ENCODE results near the gene TRMU.
"Not testable (repeated sequence)": the region's sequence is repeated elsewhere in the genome, so short reads cannot be mapped to it uniquely, and the experiment has no call there.

The TRMU gene

DNA sequence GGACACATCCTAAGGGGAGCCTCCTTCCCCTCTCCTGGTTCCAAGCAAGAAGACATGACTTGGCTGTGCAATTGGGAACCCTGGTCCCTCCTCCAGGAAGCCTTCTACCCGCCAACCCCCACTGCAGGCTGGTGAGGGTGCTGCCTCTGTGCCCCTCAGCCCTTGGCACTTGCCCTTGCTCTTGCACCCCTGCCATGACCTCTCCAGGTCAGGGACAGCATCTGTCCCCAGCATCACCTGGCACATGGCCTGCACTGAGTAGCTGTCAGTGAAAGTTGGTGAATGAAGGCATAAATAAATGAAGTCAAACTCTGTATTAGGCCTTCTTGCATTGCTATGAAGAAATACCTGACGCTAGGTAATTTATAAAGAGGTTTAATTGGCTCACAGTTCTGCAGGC, 40.7 kb upstream of the TRMU start:
- Mint-ChIP-seq H3K27ac (no peak overlapping the region), H3K27me3 (no peaks in the 10 kb centered on the region), H3K36me3 (peaks cover 34% of the 10 kb centered on the region), H3K4me1 (peaks cover 65% of the 10 kb centered on the region), H3K4me3 (peak overlapping the region; percentile 86), H3K9me3 (peaks cover 5% of the 10 kb centered on the region)
- CTCF ChIA-PET: interaction anchor here (1.3 to 2.0 kb wide), 2 partner anchors 73 to 173 kb away, joined by 3 to 18 read pairs; no protein-coding TSS in a partner anchor
- no peak for DNase-seq

GRCh38 chr22:46295277-46295971, 40.1 kb upstream of the TRMU start:
- H3K27ac Mint-ChIP-seq: peak overlapping the region; percentile 97
- CTCF ChIA-PET: interaction anchor here (0.9 to 2.0 kb wide), 5 partner anchors 43 to 174 kb away, joined by 3 to 18 read pairs (median 3); partner anchors contain the start of gene CDPF1
- H3K4me3 Mint-ChIP-seq: peak overlapping the region; percentile 86
- H3K9me3 Mint-ChIP-seq: peaks cover 5% of the 10 kb centered on the region
- H3K27me3 Mint-ChIP-seq: no peaks in the 10 kb centered on the region
- H3K4me1 Mint-ChIP-seq: peaks cover 65% of the 10 kb centered on the region
- DNase-seq: no peak
- peaks cover 34% of the 10 kb centered on the region for H3K36me3 Mint-ChIP-seq

GRCh38 chr22:46296257-46297150, 39.0 kb upstream of the TRMU start, which contains the start of gene GTSE1:
Gene GTSE1 (plus strand): TSS chr22:46296870. CDS start chr22:46297401, 531 bp downstream.
- CTCF ChIA-PET: interaction anchor here (0.9 to 2.0 kb wide), 6 partner anchors 44 to 295 kb away, joined by 3 to 18 read pairs (median 3); partner anchors contain the start of gene CDPF1
- H3K9me3 Mint-ChIP-seq: peaks cover 5% of the 10 kb centered on the region
- peaks cover 73% of the 10 kb centered on the region for H3K4me1 Mint-ChIP-seq
- peak; percentile 99 for DNase-seq
- H3K27ac Mint-ChIP-seq: peak within 1 kb of the TSS; percentile 97
- peaks cover 43% of the 10 kb centered on the region for H3K36me3 Mint-ChIP-seq
- peak within 1 kb of the TSS; percentile 86 for H3K4me3 Mint-ChIP-seq
- H3K27me3 Mint-ChIP-seq: no peaks in the 10 kb centered on the region

GRCh38 chr22:46297151-46297812, 38.2 kb upstream of the TRMU start:
- Mint-ChIP-seq H3K27me3 (no peaks in the 10 kb centered on the region), H3K27ac (peak overlapping the region; percentile 83), H3K9me3 (peaks cover 3% of the 10 kb centered on the region), H3K4me3 (peak overlapping the region; percentile 86), H3K4me1 (peaks cover 71% of the 10 kb centered on the region), H3K36me3 (peaks cover 39% of the 10 kb centered on the region)
- CTCF ChIA-PET: interaction anchor here (1.3 kb wide), 1 partner anchor 296 kb away, joined by 3 read pairs; no protein-coding TSS in a partner anchor
- DNase-seq: peak; percentile 39

DNA sequence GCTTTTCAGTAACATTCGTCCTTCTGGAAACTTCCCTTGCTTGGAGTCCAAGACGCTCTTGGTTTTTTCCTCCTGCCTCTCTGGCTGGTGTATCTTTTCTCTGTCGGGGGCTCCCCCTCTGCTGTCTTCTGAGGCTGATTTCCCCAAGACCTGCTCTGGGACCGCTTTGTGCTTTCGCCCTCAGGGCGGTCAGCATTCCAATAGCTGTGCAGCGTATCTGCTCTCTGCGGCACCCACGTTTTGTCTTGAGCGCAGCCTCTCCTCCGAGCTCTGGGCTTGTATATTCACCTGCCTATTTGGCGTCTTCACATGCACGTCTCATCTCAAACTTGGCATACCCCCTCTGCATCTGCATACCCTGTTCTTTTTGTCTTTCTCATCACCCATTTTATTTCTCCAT, 36.4 kb upstream of the TRMU start:
- Mint-ChIP-seq H3K27ac (no peak overlapping the region), H3K4me3 (peak overlapping the region; percentile 86), H3K4me1 (peaks cover 67% of the 10 kb centered on the region), H3K36me3 (peaks cover 42% of the 10 kb centered on the region), H3K27me3 (no peaks in the 10 kb centered on the region), H3K9me3 (no peaks in the 10 kb centered on the region)
- CTCF ChIA-PET: interaction anchor here (1.3 kb wide), 1 partner anchor 292 kb away, joined by 3 read pairs; no protein-coding TSS in a partner anchor
- no peak for DNase-seq

- CTCF ChIA-PET: no interaction called here
- peaks cover 60% of the 10 kb centered on the region for H3K4me1 Mint-ChIP-seq
- H3K27me3 Mint-ChIP-seq: no peaks in the 10 kb centered on the region
- peaks cover 46% of the 10 kb centered on the region for H3K36me3 Mint-ChIP-seq
- no peaks in the 10 kb centered on the region for H3K9me3 Mint-ChIP-seq
- H3K27ac Mint-ChIP-seq: no peak overlapping the region
- DNase-seq: no peak
- no peak overlapping the region for H3K4me3 Mint-ChIP-seq
Measured at GRCh38 chr22:46300491-46300890, 35.0 kb upstream of the TRMU start.

DNA sequence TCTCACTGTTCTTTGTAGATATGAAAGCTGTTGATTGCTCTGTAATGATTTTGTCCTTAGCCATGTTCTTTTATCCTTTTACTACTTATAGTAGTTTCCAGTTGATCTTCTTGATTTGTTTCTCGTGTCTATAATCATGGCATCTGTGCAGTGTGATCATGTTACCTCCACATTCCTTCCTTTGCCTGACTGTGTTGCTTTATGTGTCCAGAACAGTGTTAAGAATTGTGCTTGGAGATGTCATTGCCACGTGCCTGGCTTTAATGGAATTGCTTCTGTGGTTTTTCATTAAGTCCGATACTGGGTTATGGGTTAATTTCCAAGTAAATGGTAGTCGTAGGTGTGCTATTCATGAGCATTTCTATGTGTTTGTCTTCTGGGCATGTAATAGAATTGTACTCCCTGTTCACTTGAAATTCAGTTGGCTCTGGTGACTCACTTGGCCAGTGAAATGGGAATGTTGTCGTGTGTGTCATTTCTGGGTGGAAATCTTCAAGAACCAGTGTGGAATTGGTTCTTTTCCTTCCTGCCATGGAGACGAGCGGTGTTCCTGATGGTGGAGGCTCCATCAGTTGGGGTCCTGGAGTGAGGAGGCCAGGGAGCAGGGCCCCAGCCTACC, 32.1 kb upstream of the TRMU start:
- CTCF ChIA-PET: interaction anchor here (0.6 kb wide), 1 partner anchor 186 kb away, joined by 3 read pairs; no protein-coding TSS in a partner anchor
- DNase-seq: no peak
- Mint-ChIP-seq H3K27me3 (no peaks in the 10 kb centered on the region), H3K9me3 (no peaks in the 10 kb centered on the region), H3K36me3 (peaks cover 53% of the 10 kb centered on the region), H3K27ac (no peak overlapping the region), H3K4me1 (peaks cover 47% of the 10 kb centered on the region), H3K4me3 (no peak overlapping the region)

- CTCF ChIA-PET: no interaction called here
- no peak for DNase-seq
- Mint-ChIP-seq H3K4me3 (no peak overlapping the region), H3K4me1 (peaks cover 15% of the 10 kb centered on the region), H3K9me3 (no peaks in the 10 kb centered on the region), H3K27me3 (no peaks in the 10 kb centered on the region), H3K27ac (no peak overlapping the region), H3K36me3 (peaks cover 47% of the 10 kb centered on the region)
Measured at GRCh38 chr22:46308283-46308988, 27.1 kb upstream of the TRMU start.

- no peak for DNase-seq
- Mint-ChIP-seq H3K4me3 (no peak overlapping the region), H3K4me1 (peaks cover 8% of the 10 kb centered on the region), H3K27me3 (no peaks in the 10 kb centered on the region), H3K36me3 (peaks cover 48% of the 10 kb centered on the region), H3K27ac (no peak overlapping the region), H3K9me3 (no peaks in the 10 kb centered on the region)
- CTCF ChIA-PET: no interaction called here
Measured at GRCh38 chr22:46309526-46310085, 25.9 kb upstream of the TRMU start.

DNA sequence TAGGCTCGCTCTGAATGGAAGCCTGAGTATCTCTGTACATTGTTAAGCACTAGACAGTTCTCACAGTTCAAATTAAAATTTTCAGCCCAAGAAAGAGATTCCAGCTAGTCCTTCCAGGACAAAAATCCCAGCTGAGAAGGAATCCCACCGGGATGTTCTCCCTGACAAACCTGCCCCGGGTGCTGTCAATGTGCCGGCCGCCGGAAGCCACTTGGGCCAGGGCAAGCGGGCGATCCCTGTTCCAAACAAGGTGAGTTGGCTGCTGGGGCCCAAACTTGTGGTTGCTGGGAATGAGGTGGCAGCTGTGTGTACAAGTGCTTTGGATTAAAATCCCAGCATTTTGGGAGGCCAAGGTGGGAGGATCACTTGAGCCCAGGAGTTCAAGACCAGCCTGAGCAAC, 23.5 kb upstream of the TRMU start:
- peaks cover 4% of the 10 kb centered on the region for H3K4me1 Mint-ChIP-seq
- H3K36me3 Mint-ChIP-seq: peaks cover 57% of the 10 kb centered on the region
- H3K9me3 Mint-ChIP-seq: no peaks in the 10 kb centered on the region
- H3K27me3 Mint-ChIP-seq: no peaks in the 10 kb centered on the region
- no peak overlapping the region for H3K4me3 Mint-ChIP-seq
- CTCF ChIA-PET: interaction anchor here (1.0 to 1.8 kb wide), 3 partner anchors 190 to 306 kb away, joined by 3 to 6 read pairs (median 5); no protein-coding TSS in a partner anchor
- DNase-seq: no peak
- no peak overlapping the region for H3K27ac Mint-ChIP-seq

GRCh38 chr22:46312848-46313247, 22.7 kb upstream of the TRMU start:
- not testable (repeated sequence) for H3K27me3 Mint-ChIP-seq, H3K4me1 Mint-ChIP-seq, H3K9me3 Mint-ChIP-seq, H3K4me3 Mint-ChIP-seq, DNase-seq, H3K27ac Mint-ChIP-seq
- peaks cover 63% of the 10 kb centered on the region for H3K36me3 Mint-ChIP-seq
- CTCF ChIA-PET: interaction anchor here (0.8 to 1.8 kb wide), 3 partner anchors 188 to 307 kb away, joined by 3 to 10 read pairs (median 6); no protein-coding TSS in a partner anchor

DNA sequence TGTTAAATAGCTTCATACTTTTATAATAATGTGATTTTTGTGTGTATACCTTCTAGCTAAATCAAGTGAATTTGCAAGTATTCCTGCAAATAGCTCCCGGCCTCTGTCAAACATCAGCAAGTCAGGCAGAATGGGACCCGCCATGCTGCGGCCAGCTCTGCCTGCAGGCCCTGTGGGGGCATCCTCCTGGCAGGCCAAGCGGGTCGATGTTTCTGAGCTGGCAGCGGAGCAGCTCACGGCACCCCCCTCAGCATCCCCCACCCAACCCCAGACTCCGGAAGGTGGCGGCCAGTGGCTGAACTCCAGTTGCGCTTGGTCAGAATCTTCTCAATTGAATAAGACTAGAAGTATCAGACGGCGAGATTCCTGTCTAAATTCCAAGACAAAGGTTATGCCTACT, 19.5 kb upstream of the TRMU start:
- CTCF ChIA-PET: interaction anchor here (4.6 kb wide), 1 partner anchor 193 kb away, joined by 37 read pairs; no protein-coding TSS in a partner anchor
- Mint-ChIP-seq H3K27ac (no peak overlapping the region), H3K9me3 (no peaks in the 10 kb centered on the region), H3K4me3 (no peak overlapping the region), H3K4me1 (no peaks in the 10 kb centered on the region), H3K27me3 (no peaks in the 10 kb centered on the region), H3K36me3 (peaks cover 60% of the 10 kb centered on the region)
- DNase-seq: no peak

GRCh38 chr22:46317646-46318045, 17.9 kb upstream of the TRMU start:
- DNase-seq: no peak
- CTCF ChIA-PET: interaction anchor here (4.6 kb wide), 1 partner anchor 195 kb away, joined by 37 read pairs; no protein-coding TSS in a partner anchor
- H3K9me3 Mint-ChIP-seq: no peaks in the 10 kb centered on the region
- no peak overlapping the region for H3K27ac Mint-ChIP-seq
- no peaks in the 10 kb centered on the region for H3K4me1 Mint-ChIP-seq
- H3K36me3 Mint-ChIP-seq: peaks cover 67% of the 10 kb centered on the region
- H3K4me3 Mint-ChIP-seq: no peak overlapping the region
- H3K27me3 Mint-ChIP-seq: no peaks in the 10 kb centered on the region
